NCI-H1048 (cell line): ENCODE data around the gene C1GALT1.
A peak's percentile ranks its signal among the peaks of the same experiment; 100 is the strongest.
"Not testable (repeated sequence)": the region's sequence is repeated elsewhere in the genome, so short reads cannot be mapped to it uniquely, and the experiment has no call there.

Source experiments
- DNase-seq: peaks from one replicate; lab custom pipeline; 2025; lab: John Stamatoyannopoulos, UW

C1GALT1 gene

DNA sequence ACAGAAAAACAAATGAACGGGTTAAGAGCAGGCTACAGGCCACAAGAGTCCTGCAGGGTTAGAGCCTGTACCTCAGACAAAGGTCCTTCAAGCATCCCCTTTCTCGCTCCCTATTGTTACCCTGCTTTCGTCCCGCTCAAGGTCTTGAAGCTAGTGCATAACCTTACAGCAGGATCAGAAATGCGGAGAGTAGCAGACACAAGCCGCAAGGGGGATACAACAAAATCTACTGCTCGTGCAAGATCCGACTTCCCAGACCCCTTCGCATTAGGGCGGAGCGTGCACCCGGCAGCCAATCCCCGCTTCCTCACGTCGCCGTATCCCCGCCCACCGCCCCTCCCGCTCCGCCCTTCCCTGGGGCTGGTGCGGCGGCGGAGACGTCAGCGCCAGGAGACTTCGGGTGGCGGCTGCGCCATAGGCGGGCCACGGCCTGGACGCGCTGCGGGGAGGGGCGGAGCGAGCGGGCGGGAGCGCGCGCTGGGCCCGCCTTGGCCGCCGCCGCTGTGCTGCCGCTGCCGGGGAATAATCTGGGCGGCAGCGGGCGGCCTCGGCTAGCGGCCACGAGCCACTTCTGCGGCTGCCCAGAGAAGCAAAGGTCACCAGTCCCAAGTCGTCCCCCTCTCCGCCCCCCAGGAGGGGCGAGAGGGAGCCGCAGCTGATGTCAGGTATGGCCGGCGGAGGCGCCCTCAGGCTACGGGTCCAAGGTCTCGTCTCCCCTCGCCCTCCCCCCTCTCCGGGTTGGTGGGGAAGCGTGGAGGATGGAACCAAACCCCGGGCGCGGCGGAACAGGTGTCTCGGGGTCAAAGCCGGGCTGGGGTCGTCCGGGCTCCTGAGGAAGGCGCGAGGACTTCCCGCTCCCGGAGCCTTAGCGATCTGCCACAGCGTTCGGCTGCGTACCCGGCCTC, at the start of gene C1GALT1:
C1GALT1 (plus strand) TSS at position 389 of the 905 bp plus-strand sequence. CDS start 51,776 bp downstream, outside the sequence.
- peak; percentile 93 for DNase-seq

DNA sequence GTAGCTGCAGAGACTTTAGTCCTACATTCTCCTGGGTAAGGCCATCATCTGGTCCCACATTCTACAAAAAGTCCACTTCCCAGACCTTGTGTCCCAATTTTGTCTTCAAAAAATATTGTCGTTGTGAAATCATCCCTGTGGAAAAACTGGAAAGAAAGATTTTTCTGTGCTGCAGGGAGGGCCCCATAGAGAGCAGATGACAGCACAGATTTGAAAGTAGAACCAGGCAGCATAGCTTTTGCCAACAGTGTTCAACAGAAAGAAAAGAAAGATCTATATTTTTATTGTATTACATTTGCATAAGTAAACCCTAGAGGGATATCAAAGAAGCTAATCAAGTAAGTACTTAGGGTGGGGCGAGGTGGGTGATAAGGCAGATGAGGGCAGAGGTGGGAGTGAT, 48.3 kb upstream of the C1GALT1 start:
- no peak for DNase-seq

DNA sequence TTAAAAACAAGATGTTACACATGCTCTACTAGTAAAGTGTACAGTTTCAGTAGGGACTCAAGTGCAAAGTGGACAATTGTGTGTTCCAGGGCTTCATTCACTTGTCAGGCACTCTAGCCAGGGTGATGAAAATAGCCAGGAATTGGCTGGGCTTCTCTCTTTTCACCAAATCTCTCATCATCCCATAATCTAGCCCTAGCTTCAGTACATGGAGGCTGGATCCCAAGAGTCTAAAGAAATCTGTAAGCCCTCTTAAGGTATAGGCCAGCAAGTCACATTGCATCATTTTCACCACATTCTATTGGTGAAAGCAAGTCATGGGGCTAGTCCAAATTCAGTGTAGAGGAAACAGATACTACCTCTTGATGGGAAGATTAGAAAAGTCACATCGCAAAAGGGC, 47.3 kb upstream of the C1GALT1 start:
- DNase-seq, result no peak

DNA sequence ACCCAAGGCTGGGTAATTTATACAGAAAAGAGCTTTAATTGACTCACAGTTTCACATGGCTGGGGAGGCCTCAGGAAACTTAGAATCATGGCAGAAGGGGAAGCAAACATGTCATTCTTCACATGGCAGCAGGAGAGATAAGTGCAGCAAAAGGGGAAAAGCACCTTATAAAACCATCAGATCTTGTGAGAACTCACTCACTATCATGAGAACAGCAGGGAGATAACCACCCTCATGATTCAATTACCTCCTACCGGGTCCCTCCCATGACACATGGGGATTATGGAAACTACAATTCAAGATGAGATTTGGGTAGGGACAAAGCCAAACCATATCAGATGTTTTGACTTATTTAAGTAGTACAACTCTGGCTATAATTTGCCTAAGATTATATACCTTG, 46.4 kb upstream of the C1GALT1 start:
- not testable (repeated sequence) for DNase-seq

DNA sequence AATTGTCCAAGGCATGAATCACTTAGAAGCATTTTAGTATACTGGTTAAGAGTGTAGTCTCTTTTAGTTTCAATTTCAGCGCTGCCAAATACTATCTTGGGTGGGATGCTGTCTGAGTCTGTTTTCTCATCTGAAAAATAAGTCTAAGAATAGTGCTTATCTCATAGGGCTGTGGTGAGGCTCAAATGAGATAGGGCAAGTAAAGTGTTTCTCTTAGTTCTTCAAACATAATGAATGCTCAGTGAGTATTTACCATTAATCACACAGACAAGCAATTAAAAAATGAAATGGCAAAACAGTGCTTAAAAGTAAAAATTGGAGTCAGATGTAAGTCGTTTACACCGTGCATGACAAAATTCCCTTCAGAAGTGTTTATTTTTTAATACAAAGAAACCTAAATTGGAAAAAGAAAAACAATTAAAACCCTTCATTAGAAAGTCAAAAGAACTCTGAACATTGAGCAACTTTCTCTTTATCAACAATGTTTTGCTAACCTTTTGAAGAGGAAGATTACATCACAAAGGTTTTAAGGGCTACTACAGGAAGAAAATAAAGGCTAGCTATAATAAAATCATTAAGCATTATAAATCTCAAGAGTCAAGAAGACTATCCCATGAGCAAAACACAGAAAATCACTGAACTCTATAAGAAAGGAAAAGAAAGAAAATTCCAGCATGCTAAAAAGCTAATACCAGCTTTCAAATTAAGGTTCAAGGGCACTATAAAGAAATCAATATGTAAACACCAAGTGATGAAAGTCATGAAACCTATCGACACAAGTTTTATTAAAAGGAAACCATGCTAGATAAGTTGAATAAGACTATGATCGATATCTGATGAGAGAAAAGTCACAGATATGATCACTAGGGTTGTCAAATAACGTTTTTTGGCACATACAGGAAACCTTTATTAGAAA, 45.6 kb upstream of the C1GALT1 start:
- DNase-seq, result no peak

DNA sequence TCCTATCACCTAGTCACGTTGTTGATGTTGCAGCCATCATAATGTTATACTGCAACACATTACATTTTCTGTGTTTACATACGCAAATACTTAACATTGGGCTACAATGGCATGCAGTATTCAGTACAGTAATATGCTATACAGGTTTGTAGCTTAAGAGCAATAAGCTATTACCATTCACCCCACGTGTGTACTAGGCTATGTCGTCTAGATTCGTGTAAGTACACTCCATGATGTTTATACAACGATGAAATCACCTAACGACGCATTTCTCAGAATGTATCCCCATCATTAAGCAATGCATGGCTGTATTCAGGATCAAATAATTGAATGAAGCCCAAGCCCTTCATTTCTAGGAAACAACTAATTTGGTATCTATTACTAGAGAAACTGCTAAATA, 43.4 kb upstream of the C1GALT1 start:
- DNase-seq, result no peak

DNA sequence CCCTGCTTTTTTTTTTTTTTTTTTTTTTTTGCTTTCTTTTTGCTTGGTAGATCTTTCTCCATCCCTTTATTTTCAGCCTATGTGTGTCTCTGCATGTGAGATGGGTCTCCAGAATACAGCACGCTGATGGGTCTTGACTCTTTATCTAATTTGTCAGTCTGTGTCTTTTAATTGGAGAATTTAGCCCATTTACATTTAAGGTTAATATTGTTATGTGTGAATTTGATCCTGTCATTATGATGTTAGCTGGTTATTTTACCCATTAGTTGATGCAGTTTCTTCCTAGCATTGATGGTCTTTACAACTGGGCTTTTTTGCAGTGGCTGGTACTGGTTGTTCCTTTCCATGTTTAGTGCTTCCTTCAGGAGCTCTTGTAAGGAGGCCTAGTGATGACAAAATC, 38.9 kb upstream of the C1GALT1 start:
- DNase-seq, result not testable (repeated sequence)

DNA sequence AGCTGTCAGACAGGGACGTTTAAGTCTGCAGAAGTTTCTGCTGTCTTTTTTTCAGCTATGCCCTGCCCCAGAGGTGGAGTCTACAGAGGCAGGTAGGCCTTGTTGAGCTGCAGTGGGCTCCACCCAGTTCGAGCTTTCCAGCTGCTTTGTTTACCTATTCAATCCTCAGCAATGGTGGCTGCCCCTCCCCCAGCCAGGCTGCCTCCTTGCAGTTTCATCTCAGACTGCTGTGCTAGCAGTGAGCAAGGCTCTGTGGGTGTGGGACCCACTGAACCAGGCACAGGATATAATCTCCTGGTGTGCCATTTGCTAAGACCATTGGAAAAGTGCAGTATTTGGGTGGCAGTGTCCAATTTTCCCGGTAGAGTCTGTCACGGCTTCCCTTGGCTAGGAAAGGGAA, 37.2 kb upstream of the C1GALT1 start:
- DNase-seq, result not testable (repeated sequence)

DNA sequence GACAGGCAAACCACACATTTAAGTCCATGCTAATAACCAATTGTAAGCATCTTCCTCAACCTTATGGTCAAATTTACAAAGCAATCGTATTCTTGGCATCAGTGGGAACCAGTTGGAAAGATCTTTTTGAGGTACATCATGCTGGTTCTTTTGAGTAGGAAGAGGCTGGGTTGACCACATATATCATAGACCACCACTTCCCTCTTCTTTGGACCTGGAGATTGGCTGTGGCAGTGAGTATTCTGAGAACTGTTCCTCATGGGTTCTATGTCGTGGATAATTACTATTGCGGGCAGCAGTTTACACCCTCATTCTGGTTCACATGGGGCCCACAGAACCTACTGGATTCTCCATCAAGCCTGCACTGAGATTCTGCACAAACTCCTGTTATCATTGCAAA, 35.5 kb upstream of the C1GALT1 start:
- DNase-seq, result no peak

DNA sequence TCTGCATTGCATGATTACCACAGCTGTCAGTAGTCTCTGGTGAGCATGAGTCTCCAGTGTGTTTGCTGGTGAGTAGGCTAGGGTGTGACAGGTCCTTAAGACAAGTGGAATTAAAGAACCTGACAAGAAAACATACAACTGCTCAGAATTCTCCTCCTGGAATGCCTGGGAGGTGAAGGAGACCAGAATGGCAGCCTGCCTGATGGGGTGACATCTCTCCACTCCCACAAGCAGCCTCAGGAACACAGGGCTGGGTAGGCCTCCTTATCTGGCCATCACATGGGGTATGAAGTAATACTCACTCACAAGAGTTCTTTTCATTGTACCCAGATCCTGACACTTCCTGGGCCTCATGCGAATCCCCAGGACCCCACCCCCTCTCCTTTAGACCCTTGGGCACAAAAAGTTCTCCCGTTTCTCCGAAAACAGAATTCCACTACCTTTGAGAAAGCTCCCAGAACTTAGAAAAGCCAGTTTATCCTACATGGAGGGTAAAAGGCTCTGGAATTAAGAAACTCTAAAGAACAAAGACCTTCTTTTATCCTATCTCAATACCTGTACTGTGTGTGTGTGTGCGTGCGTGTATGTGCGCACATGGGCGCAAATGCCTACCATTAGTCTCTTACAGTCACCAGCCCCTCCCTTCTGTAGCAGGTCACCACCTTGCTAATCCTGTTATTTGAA, 33.4 kb upstream of the C1GALT1 start:
- DNase-seq, result no peak

DNA sequence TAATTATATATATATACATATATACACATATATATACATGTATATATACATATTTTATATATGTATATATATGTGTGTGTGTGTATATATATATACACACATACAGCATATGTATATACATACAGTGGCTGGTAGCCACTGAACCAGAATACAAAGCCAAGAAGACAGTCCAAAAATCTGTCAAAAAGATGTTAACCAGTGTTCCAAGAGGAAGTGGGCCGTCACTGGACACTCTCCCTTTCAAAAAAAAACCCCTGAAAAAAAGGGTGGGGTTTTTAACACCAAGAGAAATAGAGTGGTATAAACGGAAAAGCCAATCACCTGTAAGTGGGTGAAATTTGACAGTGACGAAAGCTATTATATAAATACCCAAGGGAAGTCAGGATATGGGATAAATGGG, 31.1 kb upstream of the C1GALT1 start:
- DNase-seq, result no peak

DNA sequence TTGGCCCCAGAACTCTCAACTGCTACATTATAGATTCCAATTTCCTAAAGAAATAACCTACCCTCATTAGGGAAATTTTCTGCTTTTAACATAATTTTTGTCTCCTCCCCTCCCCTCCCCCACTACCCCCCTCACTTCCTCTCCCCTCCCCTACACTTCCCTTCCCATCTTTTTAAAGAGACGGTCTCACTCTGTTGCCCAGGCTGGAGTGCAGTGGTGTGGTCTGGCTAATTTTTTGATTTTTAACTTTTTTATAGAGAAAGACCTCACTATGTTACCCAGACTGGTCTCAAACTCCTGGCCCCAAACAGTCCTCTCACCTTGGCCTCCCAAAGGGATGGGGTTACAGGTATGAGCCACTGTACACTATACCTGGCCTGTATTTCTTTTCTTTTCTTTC, 30.5 kb upstream of the C1GALT1 start:
- DNase-seq, result no peak

DNA sequence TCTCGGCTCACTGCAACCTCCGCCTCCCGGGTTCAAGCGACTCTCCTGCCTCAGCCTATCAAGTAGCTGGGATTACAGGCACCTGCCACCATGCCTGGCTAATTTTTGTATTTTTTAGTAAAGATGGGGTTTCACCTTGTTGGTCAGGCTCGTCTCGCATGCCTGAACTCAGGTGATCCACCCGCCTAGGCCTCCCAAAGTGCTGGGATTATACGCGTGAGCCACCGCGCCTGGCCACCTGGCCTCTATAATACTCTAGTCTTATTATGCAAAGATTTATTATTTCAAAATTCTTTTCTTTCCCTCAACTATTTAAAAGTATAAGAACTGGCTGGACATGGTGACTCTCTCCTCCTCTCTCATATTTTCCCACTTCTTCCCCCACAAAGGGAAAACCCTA, 30.0 kb upstream of the C1GALT1 start:
- no peak for DNase-seq

DNA sequence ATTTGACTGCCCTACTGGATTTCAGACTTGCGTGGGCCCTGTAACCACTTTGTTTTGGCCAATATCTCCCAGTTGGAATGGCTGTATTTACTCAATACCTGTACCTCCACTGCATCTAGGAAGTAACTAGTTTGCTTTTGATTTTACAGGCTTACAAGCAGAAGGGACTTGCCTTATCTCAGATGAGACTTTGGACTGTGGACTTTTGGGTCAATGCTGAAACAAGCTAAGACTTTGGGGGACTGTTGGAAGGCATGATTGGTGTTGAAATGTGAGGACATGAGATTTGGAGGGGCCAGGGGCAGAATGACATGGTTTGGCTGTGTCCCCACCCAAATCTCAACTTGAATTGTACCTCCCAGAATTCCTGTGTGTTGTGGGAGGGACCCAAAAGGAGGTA, 28.0 kb upstream of the C1GALT1 start:
- not testable (repeated sequence) for DNase-seq

DNA sequence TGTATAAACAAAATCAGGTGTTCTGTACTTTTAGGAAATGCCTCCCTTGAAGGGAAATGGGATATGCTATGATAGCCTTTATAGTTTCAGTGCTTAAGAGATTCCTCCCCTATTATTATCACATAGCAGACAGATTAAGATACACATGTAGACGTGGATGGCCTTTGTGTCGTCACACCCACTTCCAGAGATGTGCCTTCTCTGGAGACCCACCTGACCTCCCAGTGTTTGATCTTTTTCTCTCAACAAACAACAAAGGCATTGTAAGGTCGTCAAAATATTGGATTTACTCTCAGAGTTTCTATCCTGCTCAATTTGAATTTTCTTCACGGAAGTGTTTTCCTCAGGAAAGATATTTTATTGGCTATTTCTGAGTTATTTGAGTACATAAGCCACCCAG, 25.7 kb upstream of the C1GALT1 start:
- DNase-seq, result no peak

DNA sequence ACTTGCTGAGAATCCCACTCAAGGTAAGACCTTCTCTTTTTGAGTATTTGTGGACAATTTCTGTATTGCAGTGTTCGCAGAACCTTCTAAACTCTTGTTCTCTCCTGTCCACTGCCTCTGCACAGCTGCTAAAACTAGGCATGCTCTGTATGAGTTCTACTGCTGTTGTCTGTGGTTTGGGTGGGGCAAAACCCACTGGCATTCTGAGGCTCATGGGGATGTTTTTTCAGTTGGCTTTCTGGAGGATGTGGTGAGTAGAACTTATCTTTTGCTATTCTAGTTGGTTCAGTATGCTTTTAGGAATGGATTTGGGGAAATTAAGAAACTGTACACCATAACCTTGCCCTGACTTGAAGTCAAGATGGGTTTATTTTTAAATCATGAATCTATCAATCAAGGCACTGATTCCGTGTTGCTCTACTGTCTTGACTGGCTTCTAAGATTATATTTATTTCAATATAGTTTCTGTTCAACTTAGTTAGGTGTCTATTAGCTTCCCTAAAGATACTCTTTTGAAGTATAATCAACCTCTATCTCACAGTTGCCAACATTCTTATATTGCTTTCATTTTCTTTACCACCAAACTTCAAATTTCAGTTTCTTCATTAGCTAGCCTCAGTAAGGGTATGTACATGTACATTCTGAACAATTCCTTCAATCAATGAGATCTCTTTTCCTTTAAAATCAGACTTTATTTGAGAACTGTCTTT, 25.0 kb upstream of the C1GALT1 start:
- no peak for DNase-seq

DNA sequence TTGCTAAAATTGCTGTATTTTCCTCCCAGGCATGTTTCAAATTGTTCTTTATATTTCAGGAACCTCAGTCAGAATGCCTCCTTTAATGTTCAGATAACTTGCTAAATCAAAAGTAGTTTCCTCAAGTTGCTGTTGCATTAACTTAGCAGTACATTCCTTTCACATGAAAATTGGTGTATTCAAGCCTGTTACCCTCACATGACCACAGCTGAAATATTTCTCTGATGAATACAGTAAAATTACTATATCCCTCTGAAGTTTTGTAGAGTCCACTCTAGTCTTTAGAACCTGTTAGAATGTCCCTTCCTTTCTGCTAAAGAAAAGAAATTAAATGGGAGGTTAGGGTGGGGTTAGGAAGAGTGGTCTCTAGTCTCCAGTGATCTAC, 24.5 kb upstream of the C1GALT1 start:
- no peak for DNase-seq

DNA sequence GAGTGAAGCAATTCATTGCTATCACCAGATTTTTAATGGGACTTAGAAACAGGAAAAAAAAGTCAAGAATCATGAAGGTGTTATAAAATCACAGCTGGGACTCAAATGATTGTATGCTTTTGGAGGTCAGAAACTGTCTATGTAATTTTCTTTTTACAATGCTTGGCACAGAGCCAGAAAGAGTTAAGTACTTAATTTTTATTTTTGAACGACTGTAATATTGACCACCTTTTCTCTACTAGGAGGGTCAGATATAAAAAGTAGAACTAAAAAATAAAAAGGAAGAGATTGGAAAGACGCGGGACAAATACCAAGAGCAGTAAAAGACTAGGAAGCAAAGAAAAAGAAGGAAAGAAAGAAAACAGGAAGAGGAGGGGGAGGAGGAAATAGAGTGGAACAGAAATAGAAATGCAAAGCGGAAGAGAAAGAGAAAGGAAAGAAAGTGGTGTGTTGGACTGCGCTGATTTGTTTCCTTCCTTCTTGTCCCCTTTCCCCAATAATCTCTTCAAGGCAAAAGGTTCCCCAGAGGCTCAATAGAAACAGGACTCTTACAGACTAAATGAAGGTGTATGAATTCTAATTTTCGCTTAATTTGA, 23.2 kb upstream of the C1GALT1 start:
- DNase-seq, result no peak

DNA sequence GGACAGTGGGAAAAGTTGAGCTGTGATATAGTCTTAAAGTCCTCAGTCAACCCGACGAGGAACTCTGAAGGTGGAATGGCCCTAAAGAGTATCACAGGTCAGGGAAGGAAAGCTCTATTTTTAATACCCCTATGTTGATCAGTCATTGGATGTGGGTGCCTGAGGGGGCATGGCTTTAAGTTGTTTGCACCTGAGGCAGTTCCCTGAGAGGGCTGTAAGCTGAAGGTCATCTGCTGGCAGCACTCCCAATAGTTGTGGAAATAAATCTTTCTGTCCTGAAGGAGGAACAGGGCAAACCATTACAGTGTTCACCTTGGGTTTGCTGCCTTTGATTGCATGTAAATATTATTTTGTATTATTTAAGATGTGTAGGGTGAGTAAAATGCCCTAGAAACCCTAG, 17.8 kb upstream of the C1GALT1 start:
- DNase-seq, result no peak

DNA sequence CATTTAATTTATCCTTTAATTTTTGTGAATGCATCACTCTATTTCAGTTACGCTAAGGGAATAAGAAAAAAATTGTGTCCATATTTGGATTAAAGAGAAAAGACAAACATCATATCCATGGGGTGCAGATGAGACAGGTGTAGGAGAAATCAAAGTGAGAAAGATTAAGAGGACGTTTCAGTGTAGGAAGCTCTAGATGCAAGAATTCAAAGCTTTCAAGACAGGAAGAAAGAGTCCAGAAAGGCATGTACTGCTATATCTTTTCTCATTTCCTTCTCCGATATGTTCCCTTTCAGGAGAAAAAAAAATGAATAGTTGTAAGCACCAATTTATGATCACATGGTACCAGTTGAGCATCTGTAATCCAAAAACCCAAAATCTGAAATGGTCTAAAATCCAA, 17.0 kb upstream of the C1GALT1 start:
- DNase-seq, result no peak

DNA sequence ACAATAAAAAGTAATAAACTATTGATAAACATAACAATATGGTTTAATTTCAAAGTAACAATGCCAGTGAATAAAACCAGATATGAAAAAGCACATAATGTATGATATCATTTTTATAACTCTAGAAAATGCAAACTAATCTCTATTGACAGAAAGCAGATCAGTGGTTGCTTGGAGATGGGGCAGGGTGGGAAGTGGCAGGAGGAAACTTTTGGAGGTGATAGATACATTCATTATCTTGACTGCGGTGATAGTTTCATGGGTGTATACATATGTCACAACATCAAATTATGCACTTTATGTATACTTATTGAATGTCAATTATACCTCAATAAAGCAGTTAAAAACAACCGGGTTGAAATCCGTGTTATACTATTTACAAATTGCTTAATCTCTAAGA, 16.0 kb upstream of the C1GALT1 start:
- no peak for DNase-seq
